AG09309 (cell line): ENCODE data around the gene AMPH.

ENCODE experiments used
- DNase-seq: peaks from one replicate; pipeline ENCODE4 v3.0.0-alpha.2; 2010; ENCODE audit warnings: low read depth
- H3K4me3 ChIP-seq: 2 replicates; pipeline ENCODE4 v1.5.1; 2011; ENCODE audit warnings: mild to moderate bottlenecking, low read depth, low read length, moderate library complexity; ENCODE audit not compliant: control insufficient read depth
- TF ChIP-seq, protein P1 (sequence below): IDR thresholded peaks from 2 replicates; pipeline ENCODE4 v1.5.1; 2011; ENCODE audit warnings: mild to moderate bottlenecking, low read depth, low read length, inconsistent platforms; ENCODE audit not compliant: insufficient read depth, control insufficient read depth; ENCODE audit errors: missing control alignments

Gene AMPH

DNA sequence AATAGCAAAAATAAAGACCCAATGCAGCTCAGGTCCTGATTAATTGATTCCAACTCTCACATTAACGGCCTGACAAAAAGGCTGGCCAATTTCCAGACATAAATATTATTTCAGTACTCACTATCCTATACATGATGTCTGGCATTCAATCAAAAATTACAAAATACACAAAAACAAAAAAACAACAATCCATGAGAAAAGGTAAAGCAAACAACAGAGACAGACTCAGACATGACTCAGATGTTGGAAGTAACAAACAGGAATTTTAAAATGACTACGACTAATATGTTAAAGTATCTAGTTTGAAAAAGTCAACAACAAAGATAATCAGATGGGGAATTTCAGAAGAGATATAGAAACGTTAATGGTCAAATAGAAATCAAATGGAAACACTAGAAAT lies 152.8 kb downstream of the AMPH start:
- DNase-seq = no peak
- no peak overlapping the region for H3K4me3 ChIP-seq
- TF ChIP-seq, protein P1, sequence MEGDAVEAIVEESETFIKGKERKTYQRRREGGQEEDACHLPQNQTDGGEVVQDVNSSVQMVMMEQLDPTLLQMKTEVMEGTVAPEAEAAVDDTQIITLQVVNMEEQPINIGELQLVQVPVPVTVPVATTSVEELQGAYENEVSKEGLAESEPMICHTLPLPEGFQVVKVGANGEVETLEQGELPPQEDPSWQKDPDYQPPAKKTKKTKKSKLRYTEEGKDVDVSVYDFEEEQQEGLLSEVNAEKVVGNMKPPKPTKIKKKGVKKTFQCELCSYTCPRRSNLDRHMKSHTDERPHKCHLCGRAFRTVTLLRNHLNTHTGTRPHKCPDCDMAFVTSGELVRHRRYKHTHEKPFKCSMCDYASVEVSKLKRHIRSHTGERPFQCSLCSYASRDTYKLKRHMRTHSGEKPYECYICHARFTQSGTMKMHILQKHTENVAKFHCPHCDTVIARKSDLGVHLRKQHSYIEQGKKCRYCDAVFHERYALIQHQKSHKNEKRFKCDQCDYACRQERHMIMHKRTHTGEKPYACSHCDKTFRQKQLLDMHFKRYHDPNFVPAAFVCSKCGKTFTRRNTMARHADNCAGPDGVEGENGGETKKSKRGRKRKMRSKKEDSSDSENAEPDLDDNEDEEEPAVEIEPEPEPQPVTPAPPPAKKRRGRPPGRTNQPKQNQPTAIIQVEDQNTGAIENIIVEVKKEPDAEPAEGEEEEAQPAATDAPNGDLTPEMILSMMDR = no peak

DNA sequence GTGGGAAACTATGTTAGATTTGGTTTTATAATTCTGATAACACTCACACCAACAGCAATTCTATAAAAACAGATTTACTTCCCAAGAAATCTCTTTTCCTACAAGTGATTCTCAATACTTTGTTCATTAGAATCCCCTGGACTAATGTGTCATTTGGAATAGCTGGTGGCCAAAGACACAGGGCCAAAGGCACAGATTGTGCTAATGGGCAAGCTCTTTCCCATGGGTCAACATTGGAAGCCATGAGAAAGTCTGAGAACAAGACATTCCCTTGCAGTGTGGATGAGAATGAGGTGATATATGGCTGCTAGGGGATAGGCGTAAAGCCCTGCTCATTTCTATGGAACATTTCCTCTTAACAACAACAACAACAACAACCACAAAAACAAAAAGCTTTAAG lies 153.8 kb downstream of the AMPH start:
- DNase-seq = no peak
- H3K4me3 ChIP-seq = no peak overlapping the region
- TF ChIP-seq, protein P1 = no peak

DNA sequence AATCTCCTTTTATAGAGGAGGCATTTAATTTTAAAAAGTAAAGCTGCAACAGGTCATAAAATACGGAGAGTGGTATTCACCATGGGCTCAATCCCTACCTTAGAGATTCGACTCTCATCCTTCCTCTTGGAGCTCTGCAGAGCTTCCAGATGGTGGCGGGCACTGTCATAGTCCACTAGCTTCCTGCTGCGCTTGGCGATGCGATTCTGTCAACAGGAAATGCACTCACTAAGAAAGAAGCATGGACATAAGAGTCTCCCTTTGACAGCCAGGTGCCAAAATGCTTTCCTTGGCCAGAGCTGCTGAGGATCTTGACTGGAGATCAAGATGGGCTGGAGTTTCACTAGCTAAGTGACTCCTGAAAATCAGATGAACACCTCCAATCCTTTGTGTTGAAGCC lies 154.4 kb downstream of the AMPH start:
- H3K4me3 ChIP-seq = no peak overlapping the region
- DNase-seq = no peak

DNA sequence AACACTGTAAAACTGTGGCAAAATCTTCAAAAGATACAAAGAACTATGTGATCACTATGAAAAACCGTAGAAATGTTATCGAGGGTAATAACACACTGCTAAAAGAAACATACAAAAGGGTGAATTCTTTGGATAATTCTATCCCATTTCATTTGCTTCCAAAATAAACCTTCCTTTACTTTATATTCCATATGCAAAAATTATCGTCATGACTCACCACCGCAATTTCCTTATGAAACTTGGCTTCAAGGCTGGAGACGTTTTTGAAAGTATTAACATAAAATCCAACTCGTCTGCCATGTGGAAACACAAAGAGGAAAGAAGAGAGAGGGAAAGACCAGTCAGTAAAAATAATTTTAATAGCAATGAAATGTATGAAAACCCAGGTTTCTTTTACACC lies 165.2 kb downstream of the AMPH start:
- DNase-seq = no peak
- TF ChIP-seq, protein P1 = no peak
- no peak overlapping the region for H3K4me3 ChIP-seq

More for the DNA sequence above, 154.4 kb downstream of the AMPH start:
- TF ChIP-seq, protein P1 = no peak

DNA sequence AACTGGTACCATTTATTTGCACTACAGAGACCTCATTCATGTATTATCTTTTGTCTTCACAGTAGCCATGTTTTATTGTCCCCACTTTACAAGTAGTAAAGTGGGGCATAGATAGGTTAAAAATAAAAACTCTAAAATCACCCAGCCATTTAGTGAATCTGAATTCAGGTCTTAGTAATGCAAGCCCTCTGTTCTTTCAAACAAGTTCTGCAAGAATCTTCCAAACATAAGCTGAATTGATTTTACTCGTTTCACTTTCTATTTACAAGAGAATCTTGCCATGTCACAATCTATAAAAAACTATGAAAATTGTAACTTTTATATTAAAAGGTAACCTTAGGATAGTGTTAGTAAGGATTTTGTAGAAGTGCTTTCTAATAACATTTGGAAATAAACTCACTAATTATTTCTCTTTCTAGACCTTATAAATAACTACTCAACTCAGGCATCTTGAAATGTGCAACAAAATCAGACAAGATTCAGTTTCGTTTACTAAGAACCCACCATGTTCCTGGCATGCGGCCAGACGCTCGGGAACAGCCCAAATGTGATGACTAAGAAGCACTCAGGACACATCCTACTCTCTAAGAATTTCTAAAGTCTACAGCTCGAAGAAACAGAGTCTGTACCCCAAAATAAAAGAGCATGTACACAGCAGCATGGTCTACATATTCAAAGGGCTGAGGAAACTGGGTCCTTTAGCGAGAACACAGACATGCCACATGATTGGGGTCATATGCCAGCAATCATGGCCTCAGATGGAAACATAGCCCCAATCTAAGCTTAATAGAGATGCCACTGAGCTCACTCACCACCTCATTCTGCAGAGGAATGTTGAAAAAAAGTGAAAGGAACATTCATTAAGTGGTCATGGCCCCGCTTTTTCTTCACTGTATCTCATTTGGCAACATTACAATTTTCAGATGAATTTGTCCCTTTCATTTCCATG lies 167.6 kb downstream of the AMPH start:
- TF ChIP-seq, protein P1 = no peak
- peak; percentile 28 for DNase-seq
- no peak overlapping the region for H3K4me3 ChIP-seq

DNA sequence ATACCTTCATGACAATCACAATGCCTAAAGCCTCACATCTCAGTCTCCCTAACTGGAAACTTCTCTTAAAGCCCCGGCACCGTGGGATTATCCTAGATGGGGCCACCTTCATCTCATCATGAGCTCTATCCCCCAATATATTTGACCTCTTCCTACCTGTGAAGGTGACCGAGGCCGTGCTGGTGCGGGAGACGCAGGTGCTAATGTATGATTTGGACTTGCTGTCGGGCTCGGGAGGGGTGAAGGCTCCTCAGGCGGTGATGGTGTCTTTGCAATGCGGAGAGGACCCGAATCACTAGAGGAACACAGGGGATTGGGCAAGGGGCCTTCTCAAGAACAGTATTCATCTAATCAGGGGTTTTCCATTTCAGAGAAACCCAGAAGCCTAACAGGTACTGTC lies 168.4 kb downstream of the AMPH start:
- TF ChIP-seq, protein P1 = no peak
- no peak overlapping the region for H3K4me3 ChIP-seq
- DNase-seq = no peak
